Measurements from ENCODE around the gene AIF1.

AIF1 gene

DNA sequence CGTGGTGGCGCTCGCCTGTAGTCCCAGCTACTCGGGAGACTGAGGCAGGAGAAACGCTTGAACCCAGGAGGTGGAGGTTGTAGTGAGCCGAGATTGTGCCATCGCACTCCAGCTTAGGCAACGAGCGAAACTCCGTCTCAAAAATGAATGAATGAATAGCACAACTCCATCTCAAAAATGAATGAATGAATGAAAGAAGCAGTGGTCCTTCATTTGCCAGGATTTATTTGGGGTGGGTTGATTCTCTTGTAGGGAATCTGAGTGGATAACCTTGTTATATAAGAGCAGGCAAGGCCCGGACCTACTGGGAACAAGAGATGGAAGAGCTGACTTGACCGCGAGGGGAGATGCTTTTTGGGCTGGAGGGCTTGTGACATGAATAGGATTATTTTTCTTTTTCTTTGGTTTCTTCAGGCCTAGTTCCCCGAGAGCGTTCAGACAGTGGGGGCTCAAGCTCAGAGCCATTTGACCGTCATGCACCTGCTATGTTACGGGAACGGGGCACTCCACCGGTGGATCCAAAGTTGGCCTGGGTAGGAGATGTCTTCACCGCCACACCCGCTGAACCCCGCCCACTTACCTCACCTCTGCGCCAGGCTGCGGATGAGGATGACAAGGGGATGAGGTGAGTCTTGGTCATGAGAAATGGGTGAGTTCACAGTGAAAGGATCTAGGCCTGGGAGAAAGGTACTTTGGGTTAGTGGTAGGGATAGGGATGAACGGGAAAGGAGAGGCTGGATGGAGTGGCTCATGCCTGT is 15.3 kb downstream of the AIF1 start:
- TF ChIP-seq, protein P1, sequence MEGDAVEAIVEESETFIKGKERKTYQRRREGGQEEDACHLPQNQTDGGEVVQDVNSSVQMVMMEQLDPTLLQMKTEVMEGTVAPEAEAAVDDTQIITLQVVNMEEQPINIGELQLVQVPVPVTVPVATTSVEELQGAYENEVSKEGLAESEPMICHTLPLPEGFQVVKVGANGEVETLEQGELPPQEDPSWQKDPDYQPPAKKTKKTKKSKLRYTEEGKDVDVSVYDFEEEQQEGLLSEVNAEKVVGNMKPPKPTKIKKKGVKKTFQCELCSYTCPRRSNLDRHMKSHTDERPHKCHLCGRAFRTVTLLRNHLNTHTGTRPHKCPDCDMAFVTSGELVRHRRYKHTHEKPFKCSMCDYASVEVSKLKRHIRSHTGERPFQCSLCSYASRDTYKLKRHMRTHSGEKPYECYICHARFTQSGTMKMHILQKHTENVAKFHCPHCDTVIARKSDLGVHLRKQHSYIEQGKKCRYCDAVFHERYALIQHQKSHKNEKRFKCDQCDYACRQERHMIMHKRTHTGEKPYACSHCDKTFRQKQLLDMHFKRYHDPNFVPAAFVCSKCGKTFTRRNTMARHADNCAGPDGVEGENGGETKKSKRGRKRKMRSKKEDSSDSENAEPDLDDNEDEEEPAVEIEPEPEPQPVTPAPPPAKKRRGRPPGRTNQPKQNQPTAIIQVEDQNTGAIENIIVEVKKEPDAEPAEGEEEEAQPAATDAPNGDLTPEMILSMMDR (IDR thresholded peaks at IDR 0.05; ENCODE audit: control insufficient read depth, insufficient read depth, low read depth, low read length, missing control alignments): no peak
- H3K4me3 ChIP-seq (ENCODE audit: control insufficient read depth, low read depth, low read length): no peak overlapping the region
- no peak for DNase-seq (ENCODE audit: low read depth)

GRCh38 chr6:31631209-31631608 is 16.2 kb downstream of the AIF1 start:
- H3K4me3 ChIP-seq (ENCODE audit: control insufficient read depth, low read depth, low read length): no peak overlapping the region
- DNase-seq (ENCODE audit: low read depth): no peak
- TF ChIP-seq, protein P1 (IDR thresholded peaks at IDR 0.05; ENCODE audit: control insufficient read depth, insufficient read depth, low read depth, low read length, missing control alignments): no peak

DNA sequence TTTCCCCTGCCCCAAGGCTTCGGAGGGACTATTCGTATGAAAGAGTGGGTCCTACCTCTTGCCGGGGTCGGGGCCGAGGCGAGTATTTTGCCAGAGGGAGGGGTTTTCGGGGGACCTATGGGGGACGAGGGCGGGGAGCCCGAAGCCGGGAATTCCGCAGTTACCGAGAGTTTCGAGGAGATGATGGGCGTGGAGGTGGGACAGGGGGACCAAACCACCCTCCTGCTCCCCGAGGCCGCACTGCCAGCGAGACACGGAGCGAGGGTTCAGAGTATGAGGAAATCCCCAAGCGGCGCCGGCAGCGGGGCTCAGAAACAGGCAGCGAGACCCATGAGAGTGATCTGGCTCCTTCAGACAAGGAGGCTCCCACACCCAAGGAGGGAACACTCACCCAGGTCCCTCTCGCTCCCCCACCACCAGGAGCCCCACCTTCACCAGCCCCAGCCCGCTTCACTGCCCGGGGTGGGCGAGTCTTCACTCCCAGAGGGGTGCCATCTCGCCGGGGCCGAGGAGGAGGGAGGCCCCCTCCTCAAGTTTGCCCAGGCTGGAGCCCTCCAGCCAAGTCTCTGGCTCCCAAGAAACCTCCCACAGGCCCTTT is 16.7 kb downstream of the AIF1 start:
- TF ChIP-seq, protein P1 (IDR thresholded peaks at IDR 0.05; ENCODE audit: control insufficient read depth, insufficient read depth, low read depth, low read length, missing control alignments): no peak
- DNase-seq (ENCODE audit: low read depth): no peak
- H3K4me3 ChIP-seq (ENCODE audit: control insufficient read depth, low read depth, low read length): no peak overlapping the region

GRCh38 chr6:31632279-31632946 is 17.4 kb downstream of the AIF1 start:
- no peak for DNase-seq (ENCODE audit: low read depth)
- TF ChIP-seq, protein P1 (IDR thresholded peaks at IDR 0.05; ENCODE audit: control insufficient read depth, insufficient read depth, low read depth, low read length, missing control alignments): no peak
- H3K4me3 ChIP-seq (ENCODE audit: control insufficient read depth, low read depth, low read length): no peak overlapping the region

GRCh38 chr6:31633447-31633846 is 18.4 kb downstream of the AIF1 start:
- no peak overlapping the region for H3K4me3 ChIP-seq (ENCODE audit: control insufficient read depth, low read depth, low read length)
- no peak for DNase-seq (ENCODE audit: low read depth)
- TF ChIP-seq, protein P1 (IDR thresholded peaks at IDR 0.05; ENCODE audit: control insufficient read depth, insufficient read depth, low read depth, low read length, missing control alignments): no peak

DNA sequence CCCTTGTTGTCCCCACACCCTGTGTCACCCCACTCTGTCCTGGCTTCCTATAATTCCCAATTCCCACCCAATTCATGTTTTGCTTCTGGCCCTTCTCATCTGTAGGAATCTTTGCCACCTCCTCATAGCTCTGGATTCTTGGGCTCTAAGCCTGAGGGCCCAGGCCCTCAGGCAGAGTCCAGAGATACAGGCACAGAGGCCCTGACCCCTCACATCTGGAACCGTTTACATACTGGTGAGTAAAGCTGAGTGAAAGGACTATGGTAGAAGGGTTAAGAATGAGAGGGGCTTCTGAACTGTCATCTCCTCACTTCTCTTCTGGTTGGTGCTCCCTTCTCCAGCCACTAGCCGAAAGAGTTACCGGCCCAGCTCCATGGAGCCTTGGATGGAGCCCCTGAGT is 19.1 kb downstream of the AIF1 start:
- DNase-seq (ENCODE audit: low read depth): no peak
- TF ChIP-seq, protein P1 (IDR thresholded peaks at IDR 0.05; ENCODE audit: control insufficient read depth, insufficient read depth, low read depth, low read length, missing control alignments): no peak

More for the DNA sequence above, 19.1 kb downstream of the AIF1 start:
- no peak overlapping the region for H3K4me3 ChIP-seq (ENCODE audit: control insufficient read depth, low read depth, low read length)

All from AG09309 (cell line).